ENCODE data around the gene NSMF. TPM values are rescaled to one million over a fixed set of nuclear protein-coding genes. Genes with fewer than 3 reads are reported as not detected.

The NSMF gene
- total RNA-seq, 1 donor from 2014 or later = 24.7 TPM

GRCh38 chr9:137491735-137492432 is 32.8 kb upstream of the NSMF start:
- Mint-ChIP-seq H3K36me3 (ENCODE audit: low read depth) (peaks cover 4% of the 10 kb centered on the region), H3K27me3 (no peaks in the 10 kb centered on the region), H3K9me3 (no peaks in the 10 kb centered on the region), H3K4me1 (no peaks in the 10 kb centered on the region), H3K27ac (no peak overlapping the region), H3K4me3 (no peak overlapping the region)
- DNase-seq = no peak
- ChIA-PET CTCF (interaction anchor here (0.6 kb wide), 1 partner anchor 45 kb away, joined by 3 read pairs; no protein-coding TSS in a partner anchor), POLR2A (interaction anchor here (0.6 kb wide), 1 partner anchor 44 kb away, joined by 3 read pairs; no protein-coding TSS in a partner anchor)
- TF ChIP-seq CTCF (IDR thresholded peaks at IDR 0.05) = no peak
- intact Hi-C loops (cut with micrococcal nuclease) = no loop called here
- ATAC-seq (ENCODE audit: low read depth) = no peak

- no peak overlapping the region for H3K4me3 Mint-ChIP-seq
- H3K27ac Mint-ChIP-seq = no peak overlapping the region
- DNase-seq = no peak
- H3K4me1 Mint-ChIP-seq = no peaks in the 10 kb centered on the region
- intact Hi-C loops (cut with micrococcal nuclease) = no loop called here
- ChIA-PET POLR2A (no interaction called here), CTCF (no interaction called here)
- peaks cover 4% of the 10 kb centered on the region for H3K36me3 Mint-ChIP-seq (ENCODE audit: low read depth)
- H3K27me3 Mint-ChIP-seq = no peaks in the 10 kb centered on the region
- H3K9me3 Mint-ChIP-seq = no peaks in the 10 kb centered on the region
- TF ChIP-seq CTCF (IDR thresholded peaks at IDR 0.05) = no peak
- ATAC-seq (ENCODE audit: low read depth) = no peak
These were observed 31.5 kb upstream of the NSMF start for GRCh38 chr9:137490532-137491186.

- Mint-ChIP-seq H3K36me3 (ENCODE audit: low read depth) (peaks cover 4% of the 10 kb centered on the region), H3K27me3 (no peaks in the 10 kb centered on the region), H3K4me1 (no peaks in the 10 kb centered on the region), H3K27ac (no peak overlapping the region), H3K4me3 (no peak overlapping the region), H3K9me3 (no peaks in the 10 kb centered on the region)
- intact Hi-C loops (cut with micrococcal nuclease) = no loop called here
- ATAC-seq (ENCODE audit: low read depth) (no peak), DNase-seq (no peak)
- no peak for TF ChIP-seq CTCF (IDR thresholded peaks at IDR 0.05)
- POLR2A ChIA-PET = no interaction called here
- CTCF ChIA-PET = no interaction called here
These were observed 29.8 kb upstream of the NSMF start for GRCh38 chr9:137488906-137489305.

- Mint-ChIP-seq H3K27me3 (no peaks in the 10 kb centered on the region), H3K4me3 (no peak overlapping the region), H3K4me1 (no peaks in the 10 kb centered on the region), H3K9me3 (no peaks in the 10 kb centered on the region), H3K36me3 (ENCODE audit: low read depth) (peaks cover 4% of the 10 kb centered on the region), H3K27ac (no peak overlapping the region)
- ATAC-seq (ENCODE audit: low read depth) = no peak
- ChIA-PET CTCF (no interaction called here), POLR2A (no interaction called here)
- TF ChIP-seq CTCF (IDR thresholded peaks at IDR 0.05) = no peak
- intact Hi-C loops (cut with micrococcal nuclease) = no loop called here
- DNase-seq = no peak
These were observed 29.2 kb upstream of the NSMF start for GRCh38 chr9:137488327-137488653.

- Mint-ChIP-seq H3K4me1 (no peaks in the 10 kb centered on the region), H3K27ac (no peak overlapping the region), H3K27me3 (no peaks in the 10 kb centered on the region), H3K9me3 (no peaks in the 10 kb centered on the region), H3K36me3 (ENCODE audit: low read depth) (peaks cover 4% of the 10 kb centered on the region), H3K4me3 (no peak overlapping the region)
- POLR2A ChIA-PET = no interaction called here
- CTCF ChIA-PET = no interaction called here
- intact Hi-C loops (cut with micrococcal nuclease) = no loop called here
- DNase-seq (no peak), ATAC-seq (ENCODE audit: low read depth) (no peak)
- TF ChIP-seq CTCF (IDR thresholded peaks at IDR 0.05) = no peak
These were observed 28.6 kb upstream of the NSMF start for GRCh38 chr9:137487454-137488326.
